ENCODE results near the gene CGB2.

DNA sequence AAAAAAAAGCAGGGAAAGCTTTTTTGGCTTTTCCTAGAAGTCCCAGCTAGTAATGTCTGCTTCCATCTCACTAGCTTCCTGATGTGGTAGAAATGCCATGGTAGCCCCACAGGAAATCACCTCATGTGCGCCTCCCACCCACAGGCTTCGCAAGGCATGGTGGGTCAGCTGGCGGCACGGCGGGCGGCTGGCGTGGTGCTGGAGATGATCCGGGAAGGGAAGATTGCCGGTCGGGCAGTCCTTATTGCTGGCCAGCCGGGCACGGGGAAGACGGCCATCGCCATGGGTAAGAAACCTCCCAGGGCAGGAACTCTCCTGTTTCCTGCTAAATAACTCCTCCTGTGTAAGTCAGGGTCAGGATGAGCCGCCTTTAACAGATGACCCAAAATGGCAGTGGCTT, 27.6 kb upstream of the CGB2 start:
- no peak for TF ChIP-seq BRD4 (CRISPR knock-in tag; IDR thresholded peaks at IDR 0.05)
- TF ChIP-seq, protein P1, sequence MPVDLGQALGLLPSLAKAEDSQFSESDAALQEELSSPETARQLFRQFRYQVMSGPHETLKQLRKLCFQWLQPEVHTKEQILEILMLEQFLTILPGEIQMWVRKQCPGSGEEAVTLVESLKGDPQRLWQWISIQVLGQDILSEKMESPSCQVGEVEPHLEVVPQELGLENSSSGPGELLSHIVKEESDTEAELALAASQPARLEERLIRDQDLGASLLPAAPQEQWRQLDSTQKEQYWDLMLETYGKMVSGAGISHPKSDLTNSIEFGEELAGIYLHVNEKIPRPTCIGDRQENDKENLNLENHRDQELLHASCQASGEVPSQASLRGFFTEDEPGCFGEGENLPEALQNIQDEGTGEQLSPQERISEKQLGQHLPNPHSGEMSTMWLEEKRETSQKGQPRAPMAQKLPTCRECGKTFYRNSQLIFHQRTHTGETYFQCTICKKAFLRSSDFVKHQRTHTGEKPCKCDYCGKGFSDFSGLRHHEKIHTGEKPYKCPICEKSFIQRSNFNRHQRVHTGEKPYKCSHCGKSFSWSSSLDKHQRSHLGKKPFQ (CRISPR knock-in tag; IDR thresholded peaks at IDR 0.05; ENCODE audit: insufficient replicate concordance), result no peak
- no peak for TF ChIP-seq CHD2 (IDR thresholded peaks at IDR 0.05; ENCODE audit: low read depth, low read length)
- TF ChIP-seq ZSCAN30 (CRISPR knock-in tag; IDR thresholded peaks at IDR 0.05), result no peak
- TF ChIP-seq ARID2 (CRISPR knock-in tag; IDR thresholded peaks at IDR 0.05; ENCODE audit: borderline replicate concordance), result no peak
- TF ChIP-seq EZH2 (conservative IDR thresholded peaks at IDR 0.05; ENCODE audit: low read depth, low read length), result no peak
- TF ChIP-seq EED (CRISPR knock-in tag; IDR thresholded peaks at IDR 0.05), result no peak
- no peak for TF ChIP-seq ZNF546 (CRISPR knock-in tag; conservative IDR thresholded peaks at IDR 0.05)
- TF ChIP-seq SMAD1 (CRISPR knock-in tag; IDR thresholded peaks at IDR 0.05; ENCODE audit: borderline replicate concordance, low read depth), result no peak
